T-helper 17 cell (primary cell): Measurements from ENCODE around the gene NPTX1. TPM values are rescaled to one million over a fixed set of nuclear protein-coding genes. Genes with fewer than 3 reads are reported as not detected.

Source experiments
- ATAC-seq: fragments of 150-1000 bp; cut with Tn5 transposase; 2 replicates; pipeline ENCODE4 v1.10.0; 2021; ENCODE audit warnings: mild to moderate bottlenecking, moderate library complexity
- DNase-seq, 3 donors: peaks; one replicate each; pipeline versions ENCODE4 v3.0.0 to v3.0.0-alpha.2; 2020 to 2021
- H3K9me3 ChIP-seq: one replicate; pipeline ENCODE4 v1.7.0; 2013; ENCODE audit warnings: low read length, mild to moderate bottlenecking; ENCODE audit not compliant: control insufficient read depth, poor library complexity, severe bottlenecking
- H3K27ac Mint-ChIP-seq: one replicate; pipeline ENCODE4 v1.8.0; 2022; ENCODE audit warnings: mild to moderate bottlenecking, moderate library complexity, mixed read lengths
- H3K27me3 Mint-ChIP-seq: one replicate; pipeline ENCODE4 v1.8.0; 2022; ENCODE audit warnings: mixed read lengths
- H3K36me3 Mint-ChIP-seq: one replicate; pipeline ENCODE4 v1.8.0; 2022; ENCODE audit warnings: low read depth, mixed read lengths
- H3K4me1 Mint-ChIP-seq: one replicate; pipeline ENCODE4 v1.8.0; 2022; ENCODE audit warnings: mild to moderate bottlenecking, mixed read lengths
- H3K4me3 Mint-ChIP-seq: one replicate; pipeline ENCODE4 v1.8.0; 2022; ENCODE audit warnings: mild to moderate bottlenecking, moderate library complexity, mixed read lengths
- total RNA-seq, 4 donors: library from RNA in 2 of 4; stranded (reverse) in 2 of 4; gene quantifications; one replicate each; pipeline ENCODE4 v1.2.3 and lab custom pipeline; 2022 to 2026

Gene NPTX1, protein sequence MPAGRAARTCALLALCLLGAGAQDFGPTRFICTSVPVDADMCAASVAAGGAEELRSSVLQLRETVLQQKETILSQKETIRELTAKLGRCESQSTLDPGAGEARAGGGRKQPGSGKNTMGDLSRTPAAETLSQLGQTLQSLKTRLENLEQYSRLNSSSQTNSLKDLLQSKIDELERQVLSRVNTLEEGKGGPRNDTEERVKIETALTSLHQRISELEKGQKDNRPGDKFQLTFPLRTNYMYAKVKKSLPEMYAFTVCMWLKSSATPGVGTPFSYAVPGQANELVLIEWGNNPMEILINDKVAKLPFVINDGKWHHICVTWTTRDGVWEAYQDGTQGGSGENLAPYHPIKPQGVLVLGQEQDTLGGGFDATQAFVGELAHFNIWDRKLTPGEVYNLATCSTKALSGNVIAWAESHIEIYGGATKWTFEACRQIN
- total RNA-seq (under 1 TPM; 0.07 to 0.99 TPM), total RNA-seq (lab: John Stamatoyannopoulos, UW) (0.98 to 1.0 reads per million in 2 donors)

DNA sequence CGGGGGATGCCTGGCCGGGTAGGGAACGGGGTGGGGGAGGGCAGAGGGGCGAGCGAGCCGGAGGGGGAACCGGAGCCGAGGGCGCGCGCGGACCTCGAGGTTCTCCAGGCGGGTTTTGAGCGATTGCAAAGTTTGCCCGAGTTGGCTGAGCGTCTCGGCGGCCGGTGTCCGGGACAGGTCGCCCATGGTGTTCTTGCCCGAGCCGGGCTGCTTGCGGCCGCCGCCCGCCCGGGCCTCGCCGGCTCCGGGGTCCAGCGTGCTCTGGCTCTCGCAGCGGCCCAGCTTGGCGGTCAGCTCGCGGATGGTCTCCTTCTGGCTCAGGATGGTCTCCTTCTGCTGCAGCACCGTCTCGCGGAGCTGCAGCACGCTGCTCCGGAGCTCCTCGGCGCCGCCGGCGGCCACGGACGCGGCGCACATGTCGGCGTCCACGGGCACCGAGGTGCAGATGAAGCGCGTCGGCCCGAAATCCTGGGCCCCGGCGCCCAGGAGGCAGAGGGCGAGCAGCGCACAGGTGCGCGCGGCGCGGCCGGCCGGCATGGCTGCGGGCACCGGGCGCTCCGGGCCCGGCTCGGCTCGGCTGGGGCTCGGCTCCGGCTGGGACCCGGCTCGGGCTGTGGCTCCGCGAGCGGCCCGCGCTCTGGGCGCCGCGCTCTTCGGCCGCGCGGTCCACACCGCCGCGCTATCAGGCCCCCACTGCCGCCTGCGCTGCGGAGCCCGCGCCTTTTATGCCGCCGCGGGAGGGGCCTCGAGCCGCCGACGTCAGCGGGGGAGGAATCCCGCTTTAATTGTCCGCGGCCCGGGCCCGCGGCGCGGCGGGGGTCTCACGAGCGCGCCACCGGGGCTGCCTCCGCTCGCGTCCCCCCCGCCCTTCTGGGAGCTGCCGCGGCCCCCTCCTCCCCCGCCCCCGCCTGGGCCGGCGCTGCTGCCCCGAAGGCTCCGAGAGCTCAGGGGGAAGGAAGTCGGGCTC is at the start of gene NPTX1:
Gene NPTX1, minus strand, starts transcription at position 698 of the 967 bp plus-strand sequence. Its CDS starts 161 bp downstream, at position 537.
- H3K27ac Mint-ChIP-seq, result no peak within 1 kb of the TSS
- no peaks in the 10 kb centered on the region for H3K9me3 ChIP-seq
- no peaks in the 10 kb centered on the region for H3K36me3 Mint-ChIP-seq
- DNase-seq, result no peak
- peaks cover 18% of the 10 kb centered on the region for H3K4me1 Mint-ChIP-seq
- peak; percentile 14 for ATAC-seq
- H3K4me3 Mint-ChIP-seq, result peak within 1 kb of the TSS; percentile 86
- peaks cover 60% of the 10 kb centered on the region for H3K27me3 Mint-ChIP-seq

DNA sequence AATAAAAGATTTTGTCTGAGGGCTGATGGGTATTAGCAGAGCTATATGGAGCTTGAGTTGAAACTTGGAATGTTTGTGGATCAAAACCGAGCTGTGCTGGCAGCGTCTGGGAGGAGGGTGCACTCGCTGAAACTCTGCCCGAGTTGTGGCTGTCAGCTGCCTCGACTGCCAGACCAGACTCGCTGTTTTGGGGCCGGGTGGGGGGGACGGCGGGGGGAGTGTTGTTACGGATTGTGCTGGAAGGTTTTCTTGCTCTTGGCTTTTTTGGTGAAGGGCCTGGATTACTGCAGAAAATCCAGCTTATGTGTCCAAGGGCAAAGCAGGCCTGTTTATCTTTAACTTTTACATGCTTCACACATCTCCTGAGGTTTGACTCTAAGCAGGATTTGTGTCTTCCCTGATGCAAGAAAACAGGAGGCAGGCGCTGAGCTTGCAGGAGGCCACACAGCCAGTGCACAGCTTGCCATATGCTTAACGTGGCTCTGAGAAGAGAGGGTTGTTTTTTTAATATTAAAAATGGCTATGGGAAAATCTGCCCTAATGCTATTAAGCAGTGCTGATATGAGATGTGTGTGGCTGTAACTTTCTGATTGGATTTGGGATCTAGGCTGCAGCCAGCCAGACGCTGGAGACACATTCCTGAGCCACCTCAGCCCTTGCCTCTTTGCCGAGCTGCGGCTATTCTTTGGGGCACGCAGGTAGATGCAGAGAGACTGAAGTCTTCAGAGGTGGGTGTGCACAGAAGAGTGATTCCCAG is 47.7 kb upstream of the NPTX1 start:
- ATAC-seq, result no peak
- H3K36me3 Mint-ChIP-seq, result peaks cover 3% of the 10 kb centered on the region
- H3K27ac Mint-ChIP-seq, result no peak overlapping the region
- H3K4me1 Mint-ChIP-seq, result peaks cover 6% of the 10 kb centered on the region
- peaks cover 51% of the 10 kb centered on the region for H3K27me3 Mint-ChIP-seq
- no peaks in the 10 kb centered on the region for H3K9me3 ChIP-seq
- no peak overlapping the region for H3K4me3 Mint-ChIP-seq
- DNase-seq, result no peak

DNA sequence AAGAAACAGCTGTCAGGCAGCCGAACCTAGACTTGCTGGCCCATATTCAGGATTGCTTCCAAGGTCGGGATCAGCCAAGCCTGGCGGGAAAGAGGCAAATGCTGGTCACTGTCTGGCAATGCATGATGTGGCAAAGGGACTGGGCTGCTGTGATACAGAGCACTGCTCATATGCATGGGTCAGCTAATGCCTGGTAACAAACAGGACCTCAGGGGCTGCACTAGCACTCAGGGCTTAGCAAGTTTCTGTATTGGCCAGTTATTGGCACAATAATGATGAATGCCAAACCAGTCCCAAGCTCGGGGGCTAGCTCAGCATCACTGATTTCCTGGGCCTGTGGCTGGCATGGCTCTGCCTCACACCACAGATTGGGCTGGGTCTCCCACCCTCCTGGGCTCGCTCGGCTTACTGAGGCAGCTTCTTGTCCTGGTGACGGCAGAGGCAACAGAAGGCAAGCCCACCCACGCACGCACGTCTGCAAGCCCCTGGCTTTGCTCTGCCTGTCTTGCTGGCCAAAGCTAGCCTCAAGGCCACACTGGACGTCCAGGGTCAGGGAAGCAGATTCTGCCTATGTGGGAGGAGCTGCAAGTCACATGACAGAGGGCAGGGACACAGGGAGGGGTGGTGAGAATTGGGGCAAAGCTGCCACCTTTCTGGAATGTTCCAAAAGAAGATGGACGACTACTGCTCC is 46.8 kb upstream of the NPTX1 start:
- no peak for ATAC-seq
- H3K36me3 Mint-ChIP-seq, result peaks cover 3% of the 10 kb centered on the region
- peaks cover 55% of the 10 kb centered on the region for H3K27me3 Mint-ChIP-seq
- peaks cover 6% of the 10 kb centered on the region for H3K4me1 Mint-ChIP-seq
- DNase-seq, result no peak
- no peak overlapping the region for H3K4me3 Mint-ChIP-seq
- H3K27ac Mint-ChIP-seq, result no peak overlapping the region
- H3K9me3 ChIP-seq, result no peaks in the 10 kb centered on the region

DNA sequence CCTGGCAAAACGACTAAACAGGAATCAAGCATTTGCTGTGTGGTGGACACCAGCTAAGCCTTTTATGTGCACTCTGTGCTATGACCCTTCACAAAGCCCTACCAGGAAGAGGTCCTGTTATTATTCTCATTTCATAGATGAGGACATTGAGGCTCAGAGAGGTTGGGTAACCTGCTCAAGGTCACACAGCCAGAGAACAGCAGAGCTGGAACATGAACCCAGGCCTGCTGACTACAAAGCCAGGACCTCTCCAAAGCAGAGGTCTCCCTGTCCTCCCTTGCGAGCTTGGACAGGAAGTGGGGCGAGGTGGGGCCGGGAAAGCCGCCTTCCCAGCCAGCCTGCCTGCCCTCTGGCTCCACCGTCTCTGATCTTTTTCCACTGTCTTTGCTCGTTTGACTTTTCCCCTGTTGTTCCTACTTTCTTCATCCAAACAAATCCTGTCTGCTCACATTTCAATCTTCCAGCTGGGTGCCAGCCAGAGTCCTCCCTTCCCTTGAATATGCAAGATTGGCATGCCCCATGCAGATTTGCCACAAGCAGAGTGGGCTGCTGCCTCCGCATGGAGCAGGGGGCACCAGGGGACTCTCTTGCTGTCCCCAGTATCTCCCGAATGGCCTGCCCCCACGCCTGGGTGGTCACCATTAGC is 44.5 kb upstream of the NPTX1 start:
- H3K36me3 Mint-ChIP-seq, result no peaks in the 10 kb centered on the region
- no peak overlapping the region for H3K27ac Mint-ChIP-seq
- no peak for ATAC-seq
- H3K27me3 Mint-ChIP-seq, result peaks cover 50% of the 10 kb centered on the region
- no peaks in the 10 kb centered on the region for H3K9me3 ChIP-seq
- H3K4me3 Mint-ChIP-seq, result no peak overlapping the region
- DNase-seq, result no peak
- peaks cover 6% of the 10 kb centered on the region for H3K4me1 Mint-ChIP-seq

DNA sequence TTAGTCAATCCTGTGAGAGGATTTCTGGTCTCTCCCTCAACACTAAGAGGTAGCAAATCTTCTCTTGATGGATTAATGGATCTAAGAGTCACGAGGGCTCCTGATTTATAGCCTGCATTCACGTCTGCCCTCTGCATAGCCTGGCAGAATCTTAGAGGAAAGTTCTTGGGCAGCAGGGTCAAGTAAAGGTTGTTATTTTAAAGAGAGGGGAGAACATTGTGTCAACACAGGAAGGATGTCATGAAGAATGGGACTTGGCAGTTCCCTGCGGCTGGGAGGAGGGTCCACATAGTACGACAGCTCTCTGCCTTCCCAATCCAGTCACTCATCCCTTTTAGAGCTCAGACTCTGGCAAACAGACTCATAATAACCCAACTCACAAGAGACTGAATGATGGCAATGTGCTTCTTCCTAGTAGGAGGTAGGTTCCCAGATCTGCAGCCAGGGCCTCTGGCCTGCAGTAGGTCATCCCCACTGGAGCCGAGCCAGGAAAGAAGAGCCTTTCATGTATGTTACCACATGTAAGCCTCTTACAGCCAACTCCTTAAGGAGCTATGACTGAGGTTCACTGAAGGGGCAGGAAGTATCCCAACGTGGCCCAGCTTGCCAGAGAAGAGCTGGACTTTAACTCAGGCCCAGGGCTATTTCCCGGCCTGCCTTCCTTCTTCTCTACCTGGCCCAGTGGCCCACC is 42.8 kb upstream of the NPTX1 start:
- no peak overlapping the region for H3K27ac Mint-ChIP-seq
- peaks cover 6% of the 10 kb centered on the region for H3K4me1 Mint-ChIP-seq

DNA sequence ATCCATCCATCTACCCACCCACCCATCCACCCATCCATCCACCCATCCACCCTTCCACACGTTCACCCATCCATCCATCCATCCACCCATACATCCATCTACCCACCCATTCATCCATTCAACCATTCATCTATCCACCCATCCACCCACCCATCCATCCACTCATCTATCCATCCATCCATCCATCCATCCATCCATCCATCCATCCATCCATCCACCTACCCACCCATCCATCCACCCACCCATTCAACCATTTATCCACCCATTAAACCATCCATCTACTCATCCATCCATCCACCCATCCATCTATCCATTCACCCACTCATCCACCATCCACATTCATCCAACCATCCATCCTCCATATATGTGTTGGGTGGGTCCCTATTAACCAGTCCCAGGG is 42.0 kb upstream of the NPTX1 start:
- DNase-seq, result no peak
- H3K4me3 Mint-ChIP-seq, result no peak overlapping the region
- no peak for ATAC-seq
- H3K36me3 Mint-ChIP-seq, result no peaks in the 10 kb centered on the region
- peaks cover 7% of the 10 kb centered on the region for H3K4me1 Mint-ChIP-seq
- peaks cover 42% of the 10 kb centered on the region for H3K27me3 Mint-ChIP-seq
- no peaks in the 10 kb centered on the region for H3K9me3 ChIP-seq
- no peak overlapping the region for H3K27ac Mint-ChIP-seq

More for the DNA sequence above, 42.8 kb upstream of the NPTX1 start:
- ATAC-seq, result no peak
- no peaks in the 10 kb centered on the region for H3K36me3 Mint-ChIP-seq
- DNase-seq, result no peak
- H3K27me3 Mint-ChIP-seq, result peaks cover 38% of the 10 kb centered on the region
- no peaks in the 10 kb centered on the region for H3K9me3 ChIP-seq
- H3K4me3 Mint-ChIP-seq, result no peak overlapping the region

DNA sequence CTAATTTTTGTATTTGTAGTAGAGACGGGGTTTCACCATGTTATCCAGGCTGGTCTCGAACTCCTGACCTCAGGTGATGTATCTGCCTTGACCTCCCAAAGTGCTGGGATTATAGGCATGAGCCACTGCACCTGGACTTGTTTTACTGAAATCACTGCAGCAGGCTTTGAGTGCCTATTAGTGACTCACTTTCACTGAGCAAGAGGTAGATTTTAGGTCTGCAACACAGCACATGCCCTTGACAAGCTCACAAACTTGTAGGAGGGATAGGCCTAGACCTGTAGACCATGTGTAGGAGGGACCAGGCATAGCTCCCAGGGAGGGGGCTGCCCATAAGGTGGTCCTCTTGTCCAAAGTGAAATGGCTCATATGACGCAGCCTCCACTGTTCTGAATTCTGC is 41.2 kb upstream of the NPTX1 start:
- ATAC-seq (no peak), DNase-seq (no peak)
- H3K4me3 Mint-ChIP-seq, result no peak overlapping the region
- H3K9me3 ChIP-seq, result no peaks in the 10 kb centered on the region
- H3K36me3 Mint-ChIP-seq, result no peaks in the 10 kb centered on the region
- no peak overlapping the region for H3K27ac Mint-ChIP-seq
- peaks cover 8% of the 10 kb centered on the region for H3K4me1 Mint-ChIP-seq
- peaks cover 44% of the 10 kb centered on the region for H3K27me3 Mint-ChIP-seq

DNA sequence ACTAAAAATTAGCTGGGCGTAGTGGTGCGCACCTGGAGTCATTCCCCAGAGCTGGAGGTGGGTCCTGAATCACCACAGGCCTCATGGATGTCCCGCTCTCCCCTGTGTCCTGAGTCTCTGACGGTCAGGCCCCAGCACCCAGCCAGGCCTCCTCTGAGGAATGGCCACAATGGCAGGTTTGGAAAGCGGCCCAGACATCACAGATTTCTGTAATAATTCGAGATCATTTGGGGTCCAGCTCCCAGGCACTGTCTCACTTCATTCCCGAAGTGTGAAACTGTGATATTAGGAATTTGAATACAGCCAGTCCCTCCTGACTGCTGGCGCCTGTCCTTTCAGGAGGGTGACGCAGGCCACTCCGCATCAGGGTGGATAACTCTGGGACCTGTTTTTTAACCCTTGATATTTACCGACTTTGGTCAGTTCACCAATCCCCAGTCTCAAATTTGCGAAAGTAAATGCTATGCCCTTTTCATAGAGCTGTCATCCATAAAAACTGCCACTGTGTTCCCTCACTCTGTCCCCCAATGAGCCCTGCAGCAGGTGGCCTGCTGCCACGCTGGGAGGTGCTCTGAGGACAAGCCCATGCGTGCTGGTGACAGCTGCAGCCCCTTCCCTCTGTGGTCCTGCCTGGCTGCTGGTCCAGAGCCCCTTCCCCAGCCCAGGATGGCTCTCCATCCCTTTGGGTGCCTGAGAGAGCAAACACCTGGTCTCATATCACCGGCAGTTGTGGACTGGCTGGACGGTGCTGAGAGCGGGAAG is 39.9 kb upstream of the NPTX1 start:
- Mint-ChIP-seq H3K36me3 (no peaks in the 10 kb centered on the region), H3K4me1 (peaks cover 8% of the 10 kb centered on the region), H3K27me3 (peaks cover 38% of the 10 kb centered on the region), H3K4me3 (no peak overlapping the region), H3K27ac (no peak overlapping the region)
- DNase-seq (no peak), ATAC-seq (no peak)
- H3K9me3 ChIP-seq, result no peaks in the 10 kb centered on the region

DNA sequence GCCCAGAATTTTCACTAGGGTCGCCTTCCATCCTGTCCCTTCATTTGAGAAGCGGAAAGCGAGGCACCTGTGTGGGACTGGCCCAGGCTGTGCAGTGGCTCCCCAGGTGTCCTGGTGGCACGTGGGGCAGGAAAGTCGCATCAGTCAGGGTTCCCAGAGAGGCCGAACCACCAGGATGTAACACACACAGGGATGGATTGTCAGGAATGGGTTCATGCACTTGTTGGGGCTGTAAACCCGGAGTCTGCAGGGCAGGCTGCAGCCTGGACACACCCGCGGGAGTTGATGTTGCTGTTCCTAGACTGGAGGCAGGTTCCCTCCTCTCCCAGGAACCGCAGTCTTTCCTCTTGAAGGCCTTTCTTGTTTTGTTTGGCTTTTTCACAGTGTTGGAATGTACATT is 37.5 kb upstream of the NPTX1 start:
- H3K4me3 Mint-ChIP-seq, result no peak overlapping the region
- DNase-seq, result no peak
- no peaks in the 10 kb centered on the region for H3K36me3 Mint-ChIP-seq

DNA sequence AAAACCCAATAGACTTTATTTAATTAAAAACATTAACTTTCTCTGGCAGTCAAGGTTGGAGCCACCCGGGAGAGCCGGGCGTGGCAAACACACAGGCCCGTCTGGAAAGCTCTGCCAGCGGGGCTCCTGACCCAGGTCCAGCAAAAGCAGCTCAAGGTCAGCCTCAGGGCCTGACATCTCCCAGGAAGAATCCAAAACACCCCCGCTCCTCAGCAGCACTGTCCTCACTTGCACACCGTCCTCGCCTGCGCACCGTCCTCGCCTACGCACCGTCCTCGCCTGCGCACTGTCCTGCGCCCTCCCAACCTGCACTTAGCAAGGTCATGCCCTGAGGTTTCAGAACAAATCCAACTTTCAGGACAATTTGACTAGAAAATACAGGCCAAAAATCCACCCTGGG is 36.8 kb upstream of the NPTX1 start:
- no peak for ATAC-seq
- DNase-seq, result no peak
- H3K27ac Mint-ChIP-seq, result no peak overlapping the region
- peaks cover 2% of the 10 kb centered on the region for H3K4me1 Mint-ChIP-seq
- no peaks in the 10 kb centered on the region for H3K9me3 ChIP-seq
- peaks cover 19% of the 10 kb centered on the region for H3K27me3 Mint-ChIP-seq
- no peak overlapping the region for H3K4me3 Mint-ChIP-seq
- H3K36me3 Mint-ChIP-seq, result no peaks in the 10 kb centered on the region

More for the DNA sequence above, 37.5 kb upstream of the NPTX1 start:
- peaks cover 20% of the 10 kb centered on the region for H3K27me3 Mint-ChIP-seq
- H3K4me1 Mint-ChIP-seq, result peaks cover 2% of the 10 kb centered on the region
- no peaks in the 10 kb centered on the region for H3K9me3 ChIP-seq
- ATAC-seq, result no peak
- no peak overlapping the region for H3K27ac Mint-ChIP-seq

DNA sequence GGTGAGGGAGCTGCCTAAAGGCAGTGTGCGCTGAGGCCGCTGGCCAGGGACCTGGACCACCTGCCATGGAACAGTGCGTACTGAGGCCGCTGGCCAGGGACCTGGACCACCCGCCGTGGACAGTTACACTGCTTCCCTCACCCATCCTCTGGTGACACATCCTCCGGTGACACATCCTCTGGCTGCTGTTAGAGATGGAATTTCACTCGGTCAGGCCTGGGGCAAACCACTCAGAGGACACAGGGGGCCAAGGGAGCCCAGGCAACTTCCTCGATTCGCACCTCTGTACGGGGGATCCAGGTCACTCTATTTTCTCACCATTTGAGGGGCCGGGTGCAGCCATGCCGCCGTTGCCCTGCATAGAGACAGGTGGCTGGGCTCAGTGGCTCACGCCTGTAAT is 35.8 kb upstream of the NPTX1 start:
- H3K36me3 Mint-ChIP-seq, result no peaks in the 10 kb centered on the region
- DNase-seq, result no peak
- H3K9me3 ChIP-seq, result no peaks in the 10 kb centered on the region
- no peak overlapping the region for H3K27ac Mint-ChIP-seq
- no peak for ATAC-seq
- peaks cover 16% of the 10 kb centered on the region for H3K27me3 Mint-ChIP-seq
- H3K4me3 Mint-ChIP-seq, result no peak overlapping the region
- H3K4me1 Mint-ChIP-seq, result peaks cover 2% of the 10 kb centered on the region
